Activated CD4-positive, alpha-beta T cell treated with anti-CD3 and anti-CD28 coated beads for 1 hour (primary cell): ENCODE results near the gene FGFBP2.

Source experiments
- DNase-seq: peaks from one replicate; pipeline ENCODE4 v3.0.0-alpha.2; 2020

FGFBP2 gene, protein sequence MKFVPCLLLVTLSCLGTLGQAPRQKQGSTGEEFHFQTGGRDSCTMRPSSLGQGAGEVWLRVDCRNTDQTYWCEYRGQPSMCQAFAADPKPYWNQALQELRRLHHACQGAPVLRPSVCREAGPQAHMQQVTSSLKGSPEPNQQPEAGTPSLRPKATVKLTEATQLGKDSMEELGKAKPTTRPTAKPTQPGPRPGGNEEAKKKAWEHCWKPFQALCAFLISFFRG

DNA sequence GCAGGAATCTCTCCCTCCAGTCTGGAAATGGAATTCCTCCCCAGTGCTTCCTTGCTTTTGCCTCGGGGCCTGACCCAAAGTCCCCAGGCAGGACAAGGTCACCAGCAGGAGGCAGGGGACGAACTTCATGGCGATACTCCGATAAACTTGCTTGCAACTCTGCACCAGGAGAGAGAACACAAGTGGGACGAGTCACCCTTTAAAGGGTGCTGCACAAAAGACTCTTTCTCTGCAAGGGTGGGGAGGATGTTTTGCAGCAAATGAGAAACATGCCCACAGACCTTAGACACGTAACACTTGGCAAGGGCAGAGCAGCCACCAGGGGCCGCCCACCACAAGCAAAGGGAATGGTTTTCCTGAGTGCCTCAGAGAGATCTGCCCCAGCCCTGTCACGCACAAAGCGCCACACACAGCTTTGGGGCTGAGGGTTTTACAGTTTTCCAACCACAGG lies at the start of gene FGFBP2:
TSS of gene FGFBP2 (minus strand) at position 175 of the 451 bp plus-strand sequence. CDS start at position 129, 46 bp downstream.
- DNase-seq = peak; percentile 23

DNA sequence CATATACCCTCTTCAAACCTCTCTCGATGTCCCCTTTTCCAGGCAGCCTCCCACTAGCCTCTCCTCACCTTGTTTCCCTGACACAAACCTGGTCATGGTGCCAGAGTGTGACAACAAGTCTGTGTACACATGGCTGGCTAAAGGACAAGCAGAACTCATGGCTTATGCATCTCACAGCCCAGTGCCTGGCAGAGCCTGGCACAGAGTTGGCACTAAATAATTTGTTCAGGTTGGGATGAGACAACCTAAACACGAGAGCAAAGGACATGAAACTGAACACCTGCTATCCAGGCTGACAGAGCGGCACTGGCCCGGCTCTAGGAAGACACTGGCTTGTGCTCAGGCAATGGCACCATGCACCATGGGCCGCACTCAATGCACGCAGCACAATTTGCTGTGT lies 48.2 kb upstream of the FGFBP2 start:
- no peak for DNase-seq

DNA sequence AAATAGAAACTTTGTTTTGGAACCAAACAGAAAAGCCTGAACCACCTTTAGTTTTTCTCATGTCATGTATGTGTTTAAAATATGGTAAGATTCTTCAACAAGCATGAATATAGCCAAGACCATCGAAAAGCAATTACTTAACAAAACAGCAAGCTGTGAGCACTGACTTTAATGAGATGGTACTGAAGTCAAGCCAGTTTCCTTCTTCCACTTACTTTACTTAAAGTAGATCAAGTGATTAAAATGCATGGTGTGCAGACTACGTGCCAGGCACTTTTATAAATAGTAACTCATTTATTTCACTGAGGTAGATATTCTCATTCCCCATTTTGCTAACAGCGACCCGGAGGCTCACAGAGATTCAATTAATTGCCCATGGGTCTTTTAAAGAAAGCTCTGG lies 46.2 kb upstream of the FGFBP2 start:
- no peak for DNase-seq

DNA sequence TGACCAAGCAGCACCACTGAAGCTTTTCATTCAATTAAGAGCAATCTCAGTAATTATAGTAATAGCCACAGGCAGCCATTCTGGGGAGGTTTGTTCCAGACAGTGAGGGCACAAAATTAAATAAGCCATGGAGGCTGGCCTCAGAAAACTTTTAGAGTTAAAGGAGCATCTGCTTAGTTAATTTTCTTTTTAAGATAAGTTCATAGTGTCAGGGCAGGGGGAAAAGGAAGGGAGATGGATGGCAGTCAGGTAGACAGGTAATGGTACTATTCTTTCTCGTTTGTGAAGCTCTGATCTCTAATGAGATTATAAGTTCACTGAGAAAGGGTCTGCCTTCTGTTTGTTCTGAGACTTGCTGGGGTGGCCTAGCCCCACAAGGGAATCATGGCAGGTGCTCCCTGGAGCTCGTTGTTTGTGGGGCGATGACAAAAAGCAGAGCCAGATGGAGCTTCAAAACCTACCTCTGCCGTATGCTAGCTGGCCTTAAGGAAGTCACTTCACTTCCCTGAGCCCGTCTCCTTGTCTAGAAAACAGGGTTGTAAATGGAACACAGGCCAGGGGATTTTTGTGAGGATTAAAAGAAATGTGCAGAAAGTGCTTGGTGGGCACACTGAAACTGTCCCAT lies 44.6 kb upstream of the FGFBP2 start:
- DNase-seq = no peak

DNA sequence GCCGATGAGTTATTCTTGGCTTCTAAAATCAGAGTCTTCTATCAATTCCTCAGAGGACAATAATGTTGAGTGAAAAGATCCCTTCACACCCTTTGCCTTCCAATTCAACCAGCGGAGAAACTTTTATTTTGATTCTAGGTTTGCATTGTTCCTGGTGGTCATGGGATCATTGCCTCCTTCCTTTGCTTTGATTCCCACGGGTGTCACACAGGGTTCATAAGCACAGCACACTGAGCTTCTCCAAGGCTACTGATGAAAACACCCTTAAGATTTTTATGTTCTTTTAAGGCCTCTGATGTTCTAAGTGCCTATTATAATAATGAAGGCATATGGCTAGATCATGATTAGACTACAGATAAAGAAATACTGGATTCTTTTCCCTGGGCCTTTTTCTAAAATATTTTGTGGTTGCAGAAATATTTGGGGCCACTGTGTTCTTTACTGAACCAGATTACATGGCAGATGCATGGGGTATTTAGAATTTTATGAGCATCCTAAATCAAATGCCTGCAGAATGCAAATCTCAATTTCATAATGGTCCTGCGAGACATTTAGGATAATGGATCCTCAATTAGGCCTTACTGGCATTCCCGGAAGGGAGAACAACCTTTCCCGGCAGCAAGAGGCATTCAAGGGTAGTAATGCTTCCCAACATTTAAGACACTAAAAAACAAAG lies 43.9 kb upstream of the FGFBP2 start:
- DNase-seq = no peak

DNA sequence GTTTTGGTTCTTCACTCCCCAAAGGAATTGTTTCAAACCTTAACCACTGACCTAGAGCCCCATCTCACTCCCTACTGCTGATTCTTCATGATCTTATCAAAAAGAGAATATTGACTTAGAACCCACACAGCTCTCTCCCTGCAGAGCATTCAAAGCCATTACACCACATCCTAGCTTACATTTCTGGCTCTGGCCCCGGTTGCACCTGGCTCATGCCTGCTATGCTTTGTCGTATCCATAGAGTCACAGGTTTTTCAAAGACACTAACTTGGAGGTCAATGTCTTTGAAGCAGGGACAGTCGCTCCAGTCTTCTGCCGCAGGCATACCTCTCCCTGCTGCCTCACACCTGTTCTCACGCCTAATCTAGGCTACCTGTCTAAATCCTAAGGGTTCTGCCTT lies 42.7 kb upstream of the FGFBP2 start:
- DNase-seq = no peak

DNA sequence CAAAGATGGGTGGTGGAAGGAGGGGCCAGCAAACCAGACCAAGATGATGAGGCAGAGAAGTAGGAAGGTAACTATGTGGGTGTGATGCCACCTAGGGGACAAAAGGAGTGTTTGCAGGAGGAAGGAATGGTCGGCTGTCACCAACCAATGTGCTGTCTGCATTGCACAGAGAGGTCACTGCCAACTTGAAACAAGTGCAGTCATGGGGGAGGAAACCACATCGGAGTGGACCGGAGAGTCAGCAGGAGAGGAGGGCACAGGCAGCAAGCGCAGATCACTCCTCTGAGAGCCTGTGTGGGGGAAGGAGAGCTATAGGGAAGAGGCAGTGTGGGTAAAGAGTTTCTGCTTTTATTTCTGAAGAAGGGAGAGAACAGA lies 38.5 kb upstream of the FGFBP2 start:
- DNase-seq = peak; percentile 18

DNA sequence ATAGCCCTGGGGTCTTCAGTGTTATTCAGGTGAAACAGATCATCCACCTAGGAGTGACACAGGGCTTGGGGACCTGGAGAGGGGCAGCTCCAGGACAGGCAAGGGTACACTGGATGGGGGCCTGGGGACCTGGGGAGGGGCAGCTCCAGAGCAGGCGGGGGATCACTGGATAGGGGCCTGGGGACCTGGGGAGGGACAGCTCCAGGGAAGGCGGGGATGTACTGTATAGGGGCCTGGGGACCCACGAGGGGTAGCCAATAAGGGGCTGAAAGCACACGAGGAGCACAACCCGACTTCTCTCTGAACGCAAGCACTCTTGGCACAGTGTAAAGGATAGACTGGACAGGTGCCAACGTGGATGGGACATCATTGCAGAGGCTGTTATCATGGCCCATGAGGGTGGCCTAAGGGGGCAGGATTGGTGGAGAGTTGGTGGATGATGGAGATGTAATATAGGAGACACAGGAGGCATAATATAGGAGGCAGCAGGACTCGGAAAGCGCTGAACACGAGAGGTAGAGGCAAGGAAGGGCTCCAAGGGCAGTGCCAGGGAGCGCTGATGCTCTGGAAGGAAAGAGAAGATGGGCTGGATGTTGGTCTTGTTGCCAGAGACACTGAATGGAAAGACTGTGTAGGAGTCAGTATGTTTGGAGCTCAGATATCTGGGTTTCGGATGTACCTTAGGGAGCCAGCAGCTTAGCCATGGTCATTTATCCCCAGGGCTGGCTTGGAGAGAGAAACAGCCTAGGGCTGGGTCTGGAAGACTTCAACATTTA lies 37.9 kb upstream of the FGFBP2 start:
- DNase-seq = no peak

DNA sequence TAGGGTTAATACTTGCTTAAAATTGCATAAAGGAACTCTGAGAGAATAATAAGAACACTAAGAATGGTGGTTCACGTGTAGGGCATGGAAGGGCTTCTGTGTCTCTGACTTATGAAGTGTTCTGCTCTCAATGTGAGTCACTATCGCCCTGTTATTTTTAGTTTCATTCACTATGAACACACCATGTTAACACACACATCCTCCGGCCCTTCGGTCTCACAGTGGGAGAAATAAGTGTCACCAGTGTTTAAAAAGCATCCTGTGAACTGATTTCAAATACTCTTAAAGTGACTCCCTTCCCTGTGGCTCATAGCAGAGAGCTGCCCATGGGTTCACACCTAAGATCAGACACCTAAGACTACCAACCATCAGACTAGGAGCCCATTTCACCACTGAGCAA lies 33.8 kb upstream of the FGFBP2 start:
- DNase-seq = no peak

DNA sequence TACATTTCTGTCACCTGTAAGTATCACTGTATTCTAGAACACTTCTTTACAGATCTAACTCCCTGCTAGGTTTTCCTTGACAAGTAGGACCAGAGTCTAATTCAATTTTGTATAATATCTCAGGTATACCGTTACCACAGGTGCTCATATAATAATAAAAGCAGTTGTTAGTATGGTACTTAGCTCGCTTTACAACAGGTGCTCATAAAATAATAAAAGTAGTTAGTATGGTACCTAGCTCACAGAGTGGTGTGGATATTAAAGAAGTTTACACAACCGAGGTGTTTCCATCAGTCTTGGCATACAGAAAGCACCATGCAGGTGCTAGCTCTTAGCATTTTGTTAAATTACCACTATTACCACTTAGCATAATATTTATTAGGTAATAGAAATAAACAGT lies 32.9 kb upstream of the FGFBP2 start:
- no peak for DNase-seq

DNA sequence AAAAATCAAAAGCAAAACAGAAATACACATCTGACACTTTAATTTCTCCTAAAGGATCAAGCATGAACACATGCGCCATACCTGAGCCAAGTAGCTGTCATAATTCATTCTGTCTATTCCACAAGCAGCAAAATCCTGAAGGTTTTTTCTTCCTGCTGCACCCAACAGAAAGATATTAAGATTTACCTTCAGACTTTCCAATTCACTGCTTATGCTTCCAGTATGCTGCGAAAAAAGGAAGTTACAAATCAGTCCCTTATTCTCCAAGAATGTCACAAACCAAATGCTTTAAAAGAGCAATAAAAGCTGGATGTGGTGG lies 29.2 kb upstream of the FGFBP2 start:
- no peak for DNase-seq

DNA sequence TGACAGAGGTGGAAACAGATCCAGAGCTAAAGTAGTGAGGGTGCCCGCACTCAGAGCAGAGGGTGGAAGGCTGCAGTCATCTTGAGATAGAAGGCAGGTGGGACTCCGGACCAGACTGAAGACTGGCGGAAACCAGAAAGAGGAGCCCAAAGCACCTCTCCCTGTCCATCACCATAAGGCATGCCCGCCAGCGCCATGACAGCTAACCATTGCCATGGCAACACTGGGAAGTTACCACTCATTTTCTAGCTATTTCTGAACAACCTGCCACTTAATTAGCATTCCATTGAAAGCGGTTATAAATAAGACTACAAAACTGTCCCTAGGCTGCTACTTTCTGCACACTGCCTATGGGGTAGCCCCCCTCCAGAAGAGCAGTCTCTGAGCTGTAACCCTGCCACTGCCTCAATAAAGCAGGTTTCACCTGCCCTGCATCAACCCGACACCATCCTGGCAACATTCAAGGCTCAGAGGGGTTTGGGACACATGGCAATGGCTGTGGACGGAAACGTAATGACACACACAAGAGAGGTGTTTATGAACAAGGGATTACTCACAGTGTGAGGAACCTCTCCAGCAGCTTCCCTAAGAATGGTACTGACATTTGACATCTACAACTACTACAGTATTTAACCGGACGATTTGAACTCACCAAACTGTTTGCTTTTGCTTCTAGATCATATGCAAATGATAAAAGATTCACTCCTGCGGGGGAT lies 27.8 kb upstream of the FGFBP2 start:
- no peak for DNase-seq

DNA sequence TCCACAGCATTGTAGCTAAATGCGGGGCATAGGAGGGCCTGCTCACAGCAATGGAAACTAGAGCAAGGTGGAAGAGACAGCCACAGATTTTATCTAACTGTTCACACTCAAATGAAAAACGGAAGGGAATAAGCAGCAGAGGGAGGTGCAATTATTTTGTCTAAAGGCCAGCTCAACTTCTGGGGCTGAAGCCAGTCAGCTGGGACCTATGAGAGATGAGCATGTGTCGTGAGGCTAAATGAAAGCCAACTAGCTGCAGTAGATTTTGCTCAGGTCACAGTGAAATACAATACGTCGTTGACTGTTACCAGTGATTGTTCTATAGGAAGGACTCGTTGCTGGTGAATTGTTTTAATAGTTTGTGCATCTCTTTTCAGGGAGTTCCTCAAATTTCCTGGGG lies 26.4 kb upstream of the FGFBP2 start:
- no peak for DNase-seq

DNA sequence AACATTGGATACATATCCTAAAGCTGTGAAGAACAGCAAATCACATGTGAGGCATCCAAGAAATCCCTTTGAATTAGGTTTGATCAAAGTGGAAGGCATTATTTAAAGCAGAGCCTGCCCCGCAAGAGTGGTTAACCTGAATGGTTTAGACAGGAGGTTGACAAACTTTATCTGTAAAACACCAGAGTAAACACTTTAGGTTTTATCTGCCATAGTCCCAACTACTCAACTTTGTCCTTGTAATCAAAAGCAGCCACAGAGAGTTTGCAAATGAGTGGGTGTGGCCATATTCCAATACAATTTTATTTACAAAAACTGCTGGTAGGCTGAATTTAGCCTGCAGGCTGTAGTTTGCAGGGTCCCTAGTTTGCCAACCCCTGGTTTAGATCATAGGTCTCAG lies 25.2 kb upstream of the FGFBP2 start:
- DNase-seq = no peak

DNA sequence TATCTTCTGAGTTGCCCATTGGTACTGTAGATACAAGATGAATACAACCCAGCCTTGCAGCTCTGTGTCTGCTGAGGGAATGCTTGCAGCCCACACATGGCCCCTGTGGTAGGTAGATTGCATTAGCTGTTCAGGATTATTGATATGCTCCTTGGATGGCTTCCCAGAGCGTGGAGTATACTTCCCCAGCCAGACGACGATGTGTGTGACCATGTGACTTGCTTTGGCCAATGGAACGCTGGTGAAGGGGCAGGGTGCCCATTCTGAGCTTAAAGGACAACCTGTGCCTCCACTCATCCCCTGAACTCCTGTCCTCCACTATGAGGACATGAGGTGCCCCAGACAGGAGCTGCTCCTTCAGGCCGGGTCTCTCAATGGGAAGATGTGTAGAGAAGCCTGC lies 23.9 kb upstream of the FGFBP2 start:
- DNase-seq = no peak

DNA sequence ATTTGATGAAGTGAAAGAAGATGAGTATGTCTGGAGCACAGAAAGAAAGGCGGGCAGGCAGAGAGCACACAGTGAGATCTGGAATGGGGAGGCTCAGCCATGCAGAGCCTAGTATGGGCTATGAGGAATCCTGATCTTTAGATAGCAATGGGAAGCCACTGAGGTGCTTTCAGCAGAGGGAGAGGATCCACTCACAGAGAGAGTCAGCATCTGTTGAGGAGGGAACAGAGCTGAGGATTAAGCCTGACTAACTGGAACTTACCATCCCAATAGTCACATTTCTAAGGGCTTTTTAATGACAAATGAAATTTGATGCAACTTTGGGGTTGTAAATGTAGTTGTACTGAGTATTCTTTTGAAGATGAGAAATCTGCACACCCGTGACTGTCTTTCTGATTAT lies 20.6 kb upstream of the FGFBP2 start:
- no peak for DNase-seq

DNA sequence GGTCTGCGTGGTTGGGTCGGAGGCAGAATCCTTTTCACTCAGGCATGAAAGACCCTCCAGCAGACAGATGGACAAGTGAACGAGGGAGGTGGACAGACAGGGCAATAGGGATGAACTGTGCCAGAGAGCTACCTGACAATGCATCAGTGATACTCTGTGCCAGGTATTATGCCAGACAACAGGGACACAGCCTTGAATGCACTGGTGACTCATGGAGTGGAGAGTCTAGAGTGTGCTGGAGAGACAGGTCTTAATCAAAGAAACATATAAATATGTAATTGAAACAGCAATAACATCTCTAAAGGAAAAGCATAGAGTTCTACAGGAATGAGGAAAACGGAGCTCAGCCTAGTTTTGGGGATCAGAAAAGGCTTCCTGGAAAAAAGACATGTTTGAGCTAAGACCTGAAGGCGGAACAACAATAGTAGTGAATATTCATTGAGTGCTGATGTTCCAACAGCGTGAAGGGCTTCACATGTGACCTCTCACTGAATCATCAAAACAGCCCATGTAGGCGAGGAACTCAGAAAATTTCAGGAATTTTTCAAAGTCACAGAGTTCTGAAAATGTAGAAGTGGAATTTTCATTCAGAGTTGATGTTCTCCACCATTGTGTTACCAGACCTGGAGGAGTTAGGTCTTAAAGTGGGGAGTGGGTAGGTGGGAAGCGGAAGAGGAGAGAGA lies 20.0 kb upstream of the FGFBP2 start:
- DNase-seq = no peak

DNA sequence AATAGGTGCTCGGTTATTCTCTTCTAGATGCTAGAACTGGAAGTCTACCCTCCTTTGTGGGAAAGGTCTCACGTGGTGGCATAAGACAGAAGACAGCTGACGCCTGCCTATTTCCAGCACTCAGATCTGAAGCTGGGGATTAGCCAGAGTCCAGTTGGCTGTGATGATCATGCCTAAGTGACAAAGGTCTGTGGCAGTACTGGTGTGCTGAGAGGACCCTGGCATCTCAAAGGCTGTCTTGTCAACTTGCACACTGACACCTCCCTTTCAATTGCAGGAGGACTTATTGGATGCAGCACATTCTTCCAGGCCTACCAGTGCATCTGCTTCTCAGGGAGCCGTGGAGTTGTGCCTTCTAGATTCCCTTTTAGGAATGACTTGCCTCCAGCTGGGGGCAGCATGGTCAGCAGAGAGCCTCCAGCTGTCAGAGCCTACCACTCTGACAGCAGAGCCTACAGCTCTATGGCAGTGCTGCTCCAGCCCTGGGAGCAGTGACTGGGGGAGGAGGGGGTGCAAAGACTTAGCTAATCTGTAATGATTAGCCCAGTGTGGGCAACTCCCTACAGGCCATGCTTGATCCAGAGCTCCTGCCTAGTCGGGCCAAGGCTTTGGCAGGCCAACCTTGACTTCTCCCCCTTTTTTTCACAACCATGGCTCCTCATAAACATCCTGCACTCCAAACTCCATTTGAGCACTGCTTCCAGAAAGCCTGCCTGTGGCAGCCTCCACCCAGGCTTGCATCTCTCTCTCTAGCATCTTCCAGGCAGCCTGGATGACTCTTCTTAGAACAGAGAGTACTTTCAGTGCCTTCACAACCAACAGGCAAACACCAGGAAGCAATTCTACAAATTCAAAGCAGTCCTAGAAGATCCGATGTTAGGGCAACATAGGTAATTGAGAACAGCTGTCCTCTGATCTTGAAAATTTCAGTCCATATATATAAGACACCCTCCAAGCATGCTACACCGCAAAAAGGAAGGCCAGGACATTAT lies 13.8 kb upstream of the FGFBP2 start:
- no peak for DNase-seq

DNA sequence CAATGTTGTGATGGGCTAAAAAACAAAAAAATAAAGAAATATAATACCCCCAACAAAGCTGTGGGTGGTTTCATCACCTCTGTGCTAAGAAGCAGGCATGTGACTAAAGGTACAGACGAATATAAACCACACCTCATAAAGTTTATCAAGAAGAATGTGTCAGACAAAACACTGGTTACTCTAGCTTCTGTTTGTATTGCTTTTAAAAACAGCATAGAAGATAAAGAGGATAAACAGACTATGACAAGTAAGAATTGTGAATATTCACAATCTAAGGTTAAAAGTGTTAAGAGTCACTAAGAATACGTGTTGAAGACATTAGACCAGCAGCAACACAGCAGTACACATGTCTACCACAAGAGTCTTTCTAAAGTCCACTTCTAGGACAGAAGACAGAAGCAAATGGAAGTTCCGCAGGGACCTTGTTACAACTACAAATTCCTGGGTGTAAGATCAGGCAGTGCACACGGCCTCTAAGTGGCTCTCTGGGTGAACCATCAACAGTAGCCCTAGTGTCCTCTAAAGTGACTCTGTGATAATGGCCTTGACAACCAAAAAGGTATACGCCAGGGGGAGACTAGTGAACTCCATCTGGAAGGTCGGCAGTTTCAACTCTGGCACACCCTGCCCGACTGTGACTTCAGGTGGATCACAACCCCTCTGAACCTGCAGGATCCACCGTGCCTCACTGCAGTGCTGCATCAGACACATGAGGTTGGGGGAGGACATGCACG lies 8.3 kb upstream of the FGFBP2 start:
- no peak for DNase-seq

DNA sequence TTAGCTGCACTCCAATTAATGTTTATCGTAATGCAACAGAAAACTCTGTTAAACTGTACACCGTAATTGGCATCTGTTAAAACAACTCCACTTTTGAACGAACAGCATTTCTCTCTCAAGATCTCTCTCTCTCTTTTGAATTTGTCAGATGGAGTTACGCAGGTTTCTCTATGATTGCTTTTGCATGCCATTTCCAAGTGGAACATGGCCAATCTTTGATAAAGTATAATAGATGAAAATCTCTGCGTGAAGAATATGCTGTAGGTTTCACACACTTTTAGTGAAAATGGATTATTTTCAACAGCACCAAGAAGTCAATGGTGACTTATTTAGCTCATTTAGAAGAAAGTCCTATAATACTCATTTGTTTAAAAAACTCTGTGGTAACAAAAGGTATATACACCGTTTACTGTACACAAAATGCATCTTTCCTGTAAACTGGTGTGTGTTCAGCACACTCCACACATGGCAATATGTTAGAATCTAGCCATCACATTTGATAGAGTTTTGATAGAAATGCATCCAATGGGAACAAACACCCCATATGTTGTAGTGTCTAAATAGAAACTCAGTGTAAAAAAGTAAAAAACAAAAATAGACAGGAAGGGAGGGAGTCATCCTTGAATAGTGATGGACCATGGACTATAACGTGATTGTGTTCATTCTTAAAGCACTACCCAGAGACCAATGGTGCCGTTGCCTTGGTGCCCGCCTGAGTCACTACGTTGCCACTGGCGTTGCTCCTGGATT lies 5.8 kb upstream of the FGFBP2 start:
- no peak for DNase-seq
